IMR-90 (cell line): ENCODE data around the gene CALR3. TPM values are rescaled to one million over a fixed set of nuclear protein-coding genes. Genes with fewer than 3 reads are reported as not detected.

Experiments used
- ATAC-seq: fragments of 200-7000 bp; cut with Tn5 transposase; 2 replicates; pipeline ENCODE4 v1.9.1; 2020; ENCODE audit warnings: low read depth, mild to moderate bottlenecking, moderate library complexity
- BruUV-seq: library from RNA; stranded (reverse); fragments of 400-500 nt; replicated peaks from 2 replicates; lab custom pipeline; 2021; lab: Mats Ljungman, UMichigan
- CTCF ChIA-PET: fragments of 300-600 bp; formaldehyde crosslinking; extraction: SDS; loops from one replicate; lab custom pipeline; 2021; ENCODE audit warnings: antibody characterized with exemption; lab: Yijun Ruan, JAX
- POLR2A ChIA-PET: fragments of 300-600 bp; sonication (Branson Sonifier 250); formaldehyde crosslinking; loops from one replicate; lab custom pipeline; 2022; ENCODE audit warnings: antibody characterized with exemption; ENCODE audit not compliant: unreplicated experiment; lab: Charles Lee
- DNase-seq: peaks from one replicate; pipeline ENCODE4 v3.0.0; 2013
- H2AFZ ChIP-seq: replicated peaks from 2 replicates; pipeline ENCODE3; 2013; ENCODE audit warnings: low read length, mild to moderate bottlenecking; ENCODE audit not compliant: poor library complexity
- H2AK5ac ChIP-seq: 2 replicates; pipeline ENCODE4 v1.6.1; 2013; ENCODE audit warnings: low read depth, low read length, inconsistent platforms
- H2AK9ac ChIP-seq: replicated peaks from 2 replicates; pipeline ENCODE3; 2013; ENCODE audit warnings: mild to moderate bottlenecking, low read depth, low read length, moderate library complexity; ENCODE audit not compliant: poor library complexity
- H2BK120ac ChIP-seq: 2 replicates; pipeline ENCODE4 v1.6.1; 2013; ENCODE audit warnings: low read depth, low read length, inconsistent platforms
- H2BK15ac ChIP-seq: 3 replicates; pipeline ENCODE4 v1.6.1; 2013; ENCODE audit warnings: low read depth, low read length, inconsistent platforms
- H2BK20ac ChIP-seq: 2 replicates; pipeline ENCODE4 v1.6.1; 2013; ENCODE audit warnings: low read depth, mild to moderate bottlenecking, inconsistent platforms, low read length, moderate library complexity
- H2BK5ac ChIP-seq: 2 replicates; pipeline ENCODE4 v1.6.1; 2013; ENCODE audit warnings: mild to moderate bottlenecking, low read depth, low read length, inconsistent platforms; ENCODE audit not compliant: poor library complexity, severe bottlenecking
- H3K14ac ChIP-seq: replicated peaks from 2 replicates; pipeline ENCODE4 v1.6.1; 2013; ENCODE audit warnings: low read depth, low read length, inconsistent platforms
- H3K18ac ChIP-seq: 2 replicates; pipeline ENCODE4 v1.6.1; 2013; ENCODE audit warnings: low read depth, low read length, control low read depth
- H3K23ac ChIP-seq: 2 replicates; pipeline ENCODE4 v1.6.1; 2013; ENCODE audit warnings: low read depth, low read length, inconsistent platforms
- H3K27ac ChIP-seq: 2 replicates; pipeline ENCODE4 v1.5.1; 2013; ENCODE audit warnings: mild to moderate bottlenecking, control low read depth, low read length; ENCODE audit not compliant: insufficient read depth
- H3K27me3 ChIP-seq: 2 replicates; pipeline ENCODE4 v1.6.1; 2013; ENCODE audit warnings: low read length; ENCODE audit not compliant: control insufficient read depth, insufficient read depth
- H3K36me3 ChIP-seq: 2 replicates; pipeline ENCODE4 v1.6.1; 2013; ENCODE audit warnings: low read length, mixed read lengths; ENCODE audit not compliant: control insufficient read depth, insufficient read depth
- H3K4ac ChIP-seq: 2 replicates; pipeline ENCODE4 v1.6.1; 2013; ENCODE audit warnings: low read depth, low read length, inconsistent platforms
- H3K4me1 ChIP-seq: 2 replicates; pipeline ENCODE4 v1.6.1; 2013; ENCODE audit warnings: low read length, mixed read lengths; ENCODE audit not compliant: control insufficient read depth, insufficient read depth
- H3K4me2 ChIP-seq: 2 replicates; pipeline ENCODE4 v1.6.1; 2013; ENCODE audit warnings: low read depth, mild to moderate bottlenecking, control low read depth, low read length, moderate library complexity
- H3K4me3 ChIP-seq: 2 replicates; pipeline ENCODE4 v1.5.1; 2013; ENCODE audit warnings: low read depth, mild to moderate bottlenecking, control low read depth, low read length, moderate library complexity; ENCODE audit not compliant: insufficient read depth
- H3K56ac ChIP-seq: 2 replicates; pipeline ENCODE4 v1.6.1; 2013; ENCODE audit warnings: low read length, inconsistent platforms; ENCODE audit not compliant: insufficient read depth; ENCODE audit errors: extremely low read depth
- H3K79me1 ChIP-seq, 2 experiments: 2 replicates each; pipeline ENCODE4 v1.6.1; 2013; ENCODE audit warnings: low read length in 2 of 2, inconsistent platforms in 1 of 2, low read depth in 1 of 2
- H3K9ac ChIP-seq: 2 replicates; pipeline ENCODE4 v1.6.1; 2013; ENCODE audit warnings: low read depth, low read length, control low read depth
- H3K9me1 ChIP-seq: 2 replicates; pipeline ENCODE4 v1.6.1; 2013; ENCODE audit warnings: low read length, inconsistent platforms; ENCODE audit not compliant: insufficient read depth
- H3K9me3 ChIP-seq: 2 replicates; pipeline ENCODE4 v1.6.1; 2013; ENCODE audit warnings: low read length; ENCODE audit not compliant: control insufficient read depth, insufficient read depth
- H4K20me1 ChIP-seq: 2 replicates; pipeline ENCODE4 v1.6.1; 2013; ENCODE audit warnings: low read length, inconsistent platforms; ENCODE audit not compliant: insufficient read depth
- H4K5ac ChIP-seq: 2 replicates; pipeline ENCODE4 v1.6.1; 2013; ENCODE audit warnings: mild to moderate bottlenecking, low read depth, low read length, control low read depth
- H4K8ac ChIP-seq, 2 experiments: 2 replicates each; pipeline ENCODE4 v1.6.1; 2013; ENCODE audit warnings: low read depth in 2 of 2, low read length in 2 of 2, control low read depth in 1 of 2, inconsistent platforms in 1 of 2
- H4K91ac ChIP-seq: 2 replicates; pipeline ENCODE4 v1.6.1; 2013; ENCODE audit warnings: low read depth, low read length, inconsistent platforms; ENCODE audit not compliant: insufficient read depth
- BHLHE40 ChIP-seq: fragments of 150-350 bp; IDR thresholded peaks from 2 replicates; pipeline ENCODE4 v1.6.1; 2016; ENCODE audit warnings: mild to moderate bottlenecking, low read depth, low read length
- CEBPB ChIP-seq: IDR thresholded peaks from 2 replicates; pipeline ENCODE4 v1.6.1; 2012; ENCODE audit warnings: low read depth, low read length, improper control_type of control experiment
- CHD1 ChIP-seq: IDR thresholded peaks from 2 replicates; pipeline ENCODE4 v1.6.1; 2012; ENCODE audit warnings: low read depth, low read length, improper control_type of control experiment
- ELK1 ChIP-seq: fragments of 150-350 bp; IDR thresholded peaks from 2 replicates; pipeline ENCODE4 v1.6.1; 2016; ENCODE audit warnings: low read depth, mild to moderate bottlenecking, low read length, moderate library complexity, borderline replicate concordance
- FOS ChIP-seq: fragments of 150-350 bp; IDR thresholded peaks from 2 replicates; pipeline ENCODE4 v1.6.1; 2016; ENCODE audit warnings: low read depth, low read length
- MAFK ChIP-seq: IDR thresholded peaks from 2 replicates; pipeline ENCODE4 v1.6.1; 2012; ENCODE audit warnings: low read depth, low read length, improper control_type of control experiment
- MAZ ChIP-seq: IDR thresholded peaks from 2 replicates; pipeline ENCODE4 v1.6.1; 2012; ENCODE audit warnings: low read depth, mild to moderate bottlenecking, low read length, improper control_type of control experiment, moderate library complexity, borderline replicate concordance
- MXI1 ChIP-seq: IDR thresholded peaks from 2 replicates; pipeline ENCODE4 v1.6.1; 2012; ENCODE audit warnings: low read depth, mild to moderate bottlenecking, low read length, moderate library complexity, borderline replicate concordance
- NFE2L2 ChIP-seq: fragments of 150-350 bp; IDR thresholded peaks from 2 replicates; pipeline ENCODE4 v1.6.1; 2016; ENCODE audit warnings: low read depth, mild to moderate bottlenecking, low read length
- POLR2A ChIP-seq: IDR thresholded peaks from 2 replicates; pipeline ENCODE4 v1.6.1; 2012; ENCODE audit warnings: mild to moderate bottlenecking, low read depth, low read length
- RAD21 ChIP-seq: IDR thresholded peaks from 2 replicates; pipeline ENCODE4 v1.6.1; 2012; ENCODE audit warnings: low read length, improper control_type of control experiment
- RCOR1 ChIP-seq: IDR thresholded peaks from 2 replicates; pipeline ENCODE4 v1.6.1; 2012; ENCODE audit warnings: mild to moderate bottlenecking, low read length, improper control_type of control experiment; ENCODE audit not compliant: insufficient replicate concordance
- RFX5 ChIP-seq: IDR thresholded peaks from 2 replicates; pipeline ENCODE4 v1.8.0; 2012; ENCODE audit warnings: low read depth, mild to moderate bottlenecking, low read length, moderate library complexity
- SMC3 ChIP-seq: fragments of 150-350 bp; IDR thresholded peaks from 2 replicates; pipeline ENCODE4 v1.6.1; 2016; ENCODE audit warnings: low read depth, mild to moderate bottlenecking, antibody characterized with exemption, low read length, moderate library complexity
- USF2 ChIP-seq: fragments of 150-350 bp; IDR thresholded peaks from 2 replicates; pipeline ENCODE4 v1.6.1; 2017; ENCODE audit warnings: mild to moderate bottlenecking, antibody characterized with exemption, low read length, low read depth
- WGBS, 2 experiments: methylation state at CpG; one replicate each; pipeline versions ENCODE4 v1.1.5 to v1.1.7; 2013; ENCODE audit warnings: missing lambda C conversion rate in 2 of 2; ENCODE audit not compliant: insufficient read length in 1 of 2; ENCODE audit errors: extremely low coverage in 2 of 2; 5-methylcytosine and 5-hydroxymethylcytosine counted together
- dilution Hi-C: fragments of 300-500 bp; cut with HindIII; formaldehyde crosslinking; loops from one replicate; pipeline ENCODE4 v1.14.3; 2018; ENCODE audit warnings: low sequenced_read_pairs; ENCODE audit not compliant: unreplicated experiment
- in situ Hi-C: fragments of 300-500 bp; cut with MboI; formaldehyde crosslinking; loops from 3 replicates; pipeline ENCODE4 v1.14.3; 2019; ENCODE audit warnings: low sequenced_read_pairs, inconsistent platforms, mixed read lengths
- intact Hi-C: fragments of 100-400 bp; cut with micrococcal nuclease; formaldehyde crosslinking; loops from 2 replicates; pipeline ENCODE4 v1.10.0; 2022
- polyA plus RNA-seq, 3 experiments: library from polyadenylated mRNA; depleted of rRNA; stranded (reverse); fragments of >200 nt; gene quantifications; 2 replicates each; pipeline ENCODE4 v1.2.3, GENCODE V29; 2012; ENCODE audit warnings: low replicate concordance in 1 of 3
- total RNA-seq: library from RNA; depleted of rRNA; stranded (reverse); fragments of >200 nt; gene quantifications from 2 replicates; pipeline ENCODE4 v1.2.3, GENCODE V29; 2012
- TF ChIP-seq, protein P1 (sequence below): conservative IDR thresholded peaks from 2 replicates; pipeline ENCODE4 v1.5.1; 2012; ENCODE audit warnings: mild to moderate bottlenecking, low read depth, low read length, improper control_type of control experiment

CALR3 gene
- total and polyA plus RNA-seq, 2 of the 4 experiments (the other 2 are of a cell fraction) = not detected

GRCh38 chr19:16537111-16537510, 41.1 kb upstream of the CALR3 start:
- intact Hi-C loops (no loop called here), in situ Hi-C loops (no loop called here), dilution Hi-C loops (no loop called here)
- Histone ChIP-seq H2BK5ac (no peak overlapping the region), H3K4me3 (no peak overlapping the region), H3K27me3 (no peaks in the 10 kb centered on the region), H3K4me1 (peaks cover 2% of the 10 kb centered on the region), H3K14ac (no peak overlapping the region), H2BK120ac (no peak overlapping the region), H2AK5ac (no peak overlapping the region), H3K4me2 (no peak overlapping the region), H4K8ac (no peak overlapping the region), H3K9me1 (peaks cover 16% of the 10 kb centered on the region; the same call in 1 of the 2 replicates), H3K9ac (no peak overlapping the region), H3K4ac (no peak overlapping the region), H4K5ac (no peak overlapping the region), H3K79me1 (peaks cover 5 to 57% of the 10 kb centered on the region in 2 experiments), H3K23ac (no peak overlapping the region), H2AFZ (no peak overlapping the region), H3K9me3 (no peaks in the 10 kb centered on the region), H2BK15ac (no peak overlapping the region), H3K18ac (no peak overlapping the region), H3K36me3 (peaks cover 67% of the 10 kb centered on the region), H2BK20ac (no peak overlapping the region), H4K91ac (no peak overlapping the region), H3K56ac (no peak overlapping the region), H4K20me1 (peaks cover 76% of the 10 kb centered on the region), H2AK9ac (no peak overlapping the region), H3K27ac (no peak overlapping the region)
- ChIA-PET POLR2A (no interaction called here), CTCF (no interaction called here)
- WGBS, 2 experiments = 100% methylated on average over 1 of the region's 13 CpGs; no CpG with 5 or more reads in 1 of the 2 experiments
- ATAC-seq = no peak
- no TSS peak for BruUV-seq
- TF ChIP-seq CEBPB (no peak), MAFK (no peak), RAD21 (no peak), BHLHE40 (no peak), USF2 (no peak), MXI1 (no peak), POLR2A (no peak), NFE2L2 (no peak), CHD1 (no peak), SMC3 (no peak), RFX5 (no peak), ELK1 (no peak), RCOR1 (no peak), MAZ (no peak), FOS (no peak)
- TF ChIP-seq, protein P1, sequence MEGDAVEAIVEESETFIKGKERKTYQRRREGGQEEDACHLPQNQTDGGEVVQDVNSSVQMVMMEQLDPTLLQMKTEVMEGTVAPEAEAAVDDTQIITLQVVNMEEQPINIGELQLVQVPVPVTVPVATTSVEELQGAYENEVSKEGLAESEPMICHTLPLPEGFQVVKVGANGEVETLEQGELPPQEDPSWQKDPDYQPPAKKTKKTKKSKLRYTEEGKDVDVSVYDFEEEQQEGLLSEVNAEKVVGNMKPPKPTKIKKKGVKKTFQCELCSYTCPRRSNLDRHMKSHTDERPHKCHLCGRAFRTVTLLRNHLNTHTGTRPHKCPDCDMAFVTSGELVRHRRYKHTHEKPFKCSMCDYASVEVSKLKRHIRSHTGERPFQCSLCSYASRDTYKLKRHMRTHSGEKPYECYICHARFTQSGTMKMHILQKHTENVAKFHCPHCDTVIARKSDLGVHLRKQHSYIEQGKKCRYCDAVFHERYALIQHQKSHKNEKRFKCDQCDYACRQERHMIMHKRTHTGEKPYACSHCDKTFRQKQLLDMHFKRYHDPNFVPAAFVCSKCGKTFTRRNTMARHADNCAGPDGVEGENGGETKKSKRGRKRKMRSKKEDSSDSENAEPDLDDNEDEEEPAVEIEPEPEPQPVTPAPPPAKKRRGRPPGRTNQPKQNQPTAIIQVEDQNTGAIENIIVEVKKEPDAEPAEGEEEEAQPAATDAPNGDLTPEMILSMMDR = no peak
- DNase-seq = no peak
